ENCODE data around the gene ALDOC. TPM values are rescaled to one million over a fixed set of nuclear protein-coding genes. Genes with fewer than 3 reads are reported as not detected.

ALDOC gene
- total and polyA plus RNA-seq, 2 of the 13 experiments (the other 11 are each of a cell fraction or from before 2014, with no cell fraction given) = 15.4 to 60.9 TPM

- TF ChIP-seq ZNF589 (CRISPR knock-in tag; conservative IDR thresholded peaks at IDR 0.05) (no peak), HMGXB3 (CRISPR knock-in tag; IDR thresholded peaks at IDR 0.05; ENCODE audit: borderline replicate concordance) (no peak), RERE (CRISPR knock-in tag; IDR thresholded peaks at IDR 0.05; ENCODE audit: low read depth) (no peak), ZNF790 (CRISPR knock-in tag; IDR thresholded peaks at IDR 0.05; ENCODE audit: borderline replicate concordance) (0 out of 2 replicates have a peak, but pooled peaks have one; percentile 37), ETS1 (CRISPR knock-in tag; IDR thresholded peaks at IDR 0.05) (no peak), FIP1L1 (IDR thresholded peaks at IDR 0.05; ENCODE audit: borderline replicate concordance, insufficient read depth, low read depth, low read length) (no peak), NR3C1 (CRISPR knock-in tag; IDR thresholded peaks at IDR 0.05) (no peak), SOX6 (IDR thresholded peaks at IDR 0.05) (no peak), SOX6 (CRISPR knock-in tag; IDR thresholded peaks at IDR 0.05) (peak; percentile 39), BATF2 (CRISPR knock-in tag; IDR thresholded peaks at IDR 0.05) (no peak), GPN1 (CRISPR knock-in tag; IDR thresholded peaks at IDR 0.05; ENCODE audit: borderline replicate concordance) (no peak), ZNF672 (CRISPR knock-in tag; IDR thresholded peaks at IDR 0.05) (no peak), IRX3 (CRISPR knock-in tag; IDR thresholded peaks at IDR 0.05; ENCODE audit: borderline replicate concordance, low read depth) (no peak), RNF2 (conservative IDR thresholded peaks at IDR 0.05; ENCODE audit: low read depth) (no peak), MYNN (CRISPR knock-in tag; IDR thresholded peaks at IDR 0.05; ENCODE audit: low read depth) (0 out of 2 replicates have a peak, but pooled peaks have one; percentile 41)
These were observed 5.2 kb downstream of the ALDOC start, which contains the start of gene PIGS (continued) for GRCh38 chr17:28571361-28572122.
